ENCODE results near the gene RTN4RL2. TPM values are rescaled to one million over a fixed set of nuclear protein-coding genes. Genes with fewer than 3 reads are reported as not detected.

Gene RTN4RL2
- total RNA-seq, 1 experiment from 2014 or later: 4.6 TPM

- BruUV-seq (replicated peaks): no TSS peak
- peaks cover 12% of the 10 kb centered on the region for H3K4me1 ChIP-seq (replicated peaks; ENCODE audit: insufficient read depth)
- H3K36me3 ChIP-seq (ENCODE audit: low read depth): no peaks in the 10 kb centered on the region
- ChIA-PET CTCF (interaction anchor here (1.0 to 1.2 kb wide), 2 partner anchors 13 to 104 kb away, joined by 6 to 10 read pairs; partner anchors contain the start of gene UBE2L6), POLR2A (ENCODE audit: unreplicated experiment) (interaction anchor here (0.7 kb wide), 1 partner anchor 13 kb away, joined by 6 read pairs; no protein-coding TSS in a partner anchor)
- H3K27ac ChIP-seq: no peak overlapping the region
- H3K9me3 ChIP-seq (ENCODE audit: insufficient read depth, low read depth): no peaks in the 10 kb centered on the region
- no peaks in the 10 kb centered on the region for H4K20me1 ChIP-seq (ENCODE audit: insufficient read depth)
- no peaks in the 10 kb centered on the region for H3K79me2 ChIP-seq (ENCODE audit: low read depth)
- H3K27me3 ChIP-seq (ENCODE audit: insufficient read depth, low read depth): peaks cover 19% of the 10 kb centered on the region
- H3K9me2 ChIP-seq (ENCODE audit: insufficient read depth): no peaks in the 10 kb centered on the region
- H2AFZ ChIP-seq: no peak overlapping the region
- no peaks in the 10 kb centered on the region for H3F3A ChIP-seq (ENCODE audit: insufficient read depth, low read depth)
- TF ChIP-seq, protein P1, sequence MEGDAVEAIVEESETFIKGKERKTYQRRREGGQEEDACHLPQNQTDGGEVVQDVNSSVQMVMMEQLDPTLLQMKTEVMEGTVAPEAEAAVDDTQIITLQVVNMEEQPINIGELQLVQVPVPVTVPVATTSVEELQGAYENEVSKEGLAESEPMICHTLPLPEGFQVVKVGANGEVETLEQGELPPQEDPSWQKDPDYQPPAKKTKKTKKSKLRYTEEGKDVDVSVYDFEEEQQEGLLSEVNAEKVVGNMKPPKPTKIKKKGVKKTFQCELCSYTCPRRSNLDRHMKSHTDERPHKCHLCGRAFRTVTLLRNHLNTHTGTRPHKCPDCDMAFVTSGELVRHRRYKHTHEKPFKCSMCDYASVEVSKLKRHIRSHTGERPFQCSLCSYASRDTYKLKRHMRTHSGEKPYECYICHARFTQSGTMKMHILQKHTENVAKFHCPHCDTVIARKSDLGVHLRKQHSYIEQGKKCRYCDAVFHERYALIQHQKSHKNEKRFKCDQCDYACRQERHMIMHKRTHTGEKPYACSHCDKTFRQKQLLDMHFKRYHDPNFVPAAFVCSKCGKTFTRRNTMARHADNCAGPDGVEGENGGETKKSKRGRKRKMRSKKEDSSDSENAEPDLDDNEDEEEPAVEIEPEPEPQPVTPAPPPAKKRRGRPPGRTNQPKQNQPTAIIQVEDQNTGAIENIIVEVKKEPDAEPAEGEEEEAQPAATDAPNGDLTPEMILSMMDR (conservative IDR thresholded peaks at IDR 0.05): no peak
- TF ChIP-seq EZH2 (IDR thresholded peaks at IDR 0.05; ENCODE audit: low read depth): no peak
- H3K4me2 ChIP-seq: no peak overlapping the region
- DNase-seq: no peak
- intact Hi-C loops (cut with micrococcal nuclease; ENCODE audit: unreplicated experiment): no loop called here
- no peak overlapping the region for H3K4me3 ChIP-seq
Observed at GRCh38 chr11:57463671-57464538, 3.6 kb downstream of the RTN4RL2 start.

DNA sequence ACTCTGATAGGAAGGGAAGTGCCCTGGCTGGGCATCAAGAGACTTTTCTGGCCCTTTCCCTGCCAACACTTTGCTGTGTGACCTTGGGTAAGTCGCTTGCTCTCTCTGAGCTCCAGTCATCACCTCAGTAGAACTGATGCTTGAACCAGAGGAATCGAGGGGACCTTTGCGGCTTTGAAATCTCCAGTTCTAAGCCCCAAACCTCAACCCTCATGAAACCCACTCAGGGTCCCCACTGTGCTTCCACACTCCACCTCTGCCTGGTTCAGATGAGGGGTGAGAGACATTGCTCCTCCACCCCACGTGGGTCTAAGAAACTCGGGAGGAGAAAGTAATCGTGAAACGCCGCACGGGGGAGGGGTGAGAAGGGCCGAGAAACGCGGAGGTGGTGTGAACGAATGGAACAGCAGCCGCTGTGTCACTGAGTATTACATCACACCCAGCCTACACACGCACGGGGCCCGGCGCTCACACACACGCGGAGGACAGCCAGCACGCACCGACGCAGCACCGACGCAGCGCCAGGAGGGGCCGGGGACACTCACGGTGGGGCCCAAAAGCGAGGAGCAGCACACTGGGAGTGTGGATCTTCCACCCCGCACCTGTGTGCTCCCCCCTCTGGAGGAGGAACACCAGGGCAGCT lies 4.3 kb downstream of the RTN4RL2 start:
- no TSS peak for BruUV-seq (replicated peaks)
- Histone ChIP-seq H3K27ac (no peak overlapping the region), H2AFZ (no peak overlapping the region), H3F3A (ENCODE audit: insufficient read depth, low read depth) (no peaks in the 10 kb centered on the region), H3K4me2 (no peak overlapping the region), H4K20me1 (ENCODE audit: insufficient read depth) (no peaks in the 10 kb centered on the region), H3K9me3 (ENCODE audit: insufficient read depth, low read depth) (no peaks in the 10 kb centered on the region), H3K4me3 (no peak overlapping the region), H3K79me2 (ENCODE audit: low read depth) (no peaks in the 10 kb centered on the region), H3K36me3 (ENCODE audit: low read depth) (no peaks in the 10 kb centered on the region), H3K4me1 (replicated peaks; ENCODE audit: insufficient read depth) (peaks cover 5% of the 10 kb centered on the region), H3K27me3 (ENCODE audit: insufficient read depth, low read depth) (peaks cover 12% of the 10 kb centered on the region), H3K9me2 (ENCODE audit: insufficient read depth) (no peaks in the 10 kb centered on the region)
- intact Hi-C loops (cut with micrococcal nuclease; ENCODE audit: unreplicated experiment): no loop called here
- ChIA-PET POLR2A (ENCODE audit: unreplicated experiment) (interaction anchor here (0.7 kb wide), 1 partner anchor 12 kb away, joined by 6 read pairs; no protein-coding TSS in a partner anchor), CTCF (no interaction called here)
- TF ChIP-seq, protein P1 (conservative IDR thresholded peaks at IDR 0.05): no peak
- TF ChIP-seq EZH2 (IDR thresholded peaks at IDR 0.05; ENCODE audit: low read depth): no peak
- no peak for DNase-seq

GRCh38 chr11:57466680-57467079 lies 6.4 kb downstream of the RTN4RL2 start:
- Histone ChIP-seq H3K36me3 (ENCODE audit: low read depth) (no peaks in the 10 kb centered on the region), H3K4me2 (no peak overlapping the region), H3F3A (ENCODE audit: insufficient read depth, low read depth) (no peaks in the 10 kb centered on the region), H3K79me2 (ENCODE audit: low read depth) (no peaks in the 10 kb centered on the region), H3K27me3 (ENCODE audit: insufficient read depth, low read depth) (no peaks in the 10 kb centered on the region), H3K27ac (no peak overlapping the region), H3K4me3 (no peak overlapping the region), H3K9me3 (ENCODE audit: insufficient read depth, low read depth) (no peaks in the 10 kb centered on the region), H4K20me1 (ENCODE audit: insufficient read depth) (no peaks in the 10 kb centered on the region), H3K4me1 (replicated peaks; ENCODE audit: insufficient read depth) (no peaks in the 10 kb centered on the region), H2AFZ (no peak overlapping the region), H3K9me2 (ENCODE audit: insufficient read depth) (no peaks in the 10 kb centered on the region)
- no TSS peak for BruUV-seq (replicated peaks)
- ChIA-PET CTCF (no interaction called here), POLR2A (ENCODE audit: unreplicated experiment) (no interaction called here)
- TF ChIP-seq, protein P1 (conservative IDR thresholded peaks at IDR 0.05): no peak
- no peak for TF ChIP-seq EZH2 (IDR thresholded peaks at IDR 0.05; ENCODE audit: low read depth)
- intact Hi-C loops (cut with micrococcal nuclease; ENCODE audit: unreplicated experiment): no loop called here
- DNase-seq: no peak

All from PC-9 (cell line).